HEK293 (cell line): ENCODE results near the gene NDUFA3.

Experiments used
- BCL11B ChIP-seq: fragments of 450-650 bp; formaldehyde crosslinking; IDR thresholded peaks from 2 replicates; pipeline ENCODE4 v1.5.1; 2016; ENCODE audit warnings: low read depth, missing biosample characterization, missing genetic modification characterization
- GLI4 ChIP-seq: fragments of 450-650 bp; formaldehyde crosslinking; IDR thresholded peaks from 2 replicates; pipeline ENCODE4 v1.5.1; 2016; ENCODE audit warnings: missing biosample characterization, missing genetic modification characterization
- GLIS2 ChIP-seq: fragments of 450-650 bp; formaldehyde crosslinking; IDR thresholded peaks from 2 replicates; pipeline ENCODE4 v1.5.1; 2016; ENCODE audit warnings: missing biosample characterization, missing genetic modification characterization
- HOXC10 ChIP-seq: sonication (generic); formaldehyde crosslinking; IDR thresholded peaks from 2 replicates; pipeline ENCODE4 v1.8.1; 2023; ENCODE audit warnings: mild to moderate bottlenecking, missing genetic modification reagents
- SCRT2 ChIP-seq: fragments of 450-650 bp; formaldehyde crosslinking; IDR thresholded peaks from 2 replicates; pipeline ENCODE4 v1.5.1; 2016; ENCODE audit warnings: missing biosample characterization, missing genetic modification characterization
- ZBTB11 ChIP-seq: fragments of 450-650 bp; formaldehyde crosslinking; conservative IDR thresholded peaks from 2 replicates; pipeline ENCODE4 v1.5.1; 2016; ENCODE audit warnings: low read depth, missing biosample characterization, missing genetic modification characterization
- ZBTB26 ChIP-seq: fragments of 450-650 bp; formaldehyde crosslinking; optimal IDR thresholded peaks from 2 replicates; pipeline ENCODE3; 2016; ENCODE audit warnings: missing biosample characterization, mild to moderate bottlenecking, missing genetic modification characterization
- ZFP41 ChIP-seq: fragments of 450-650 bp; formaldehyde crosslinking; IDR thresholded peaks from 2 replicates; pipeline ENCODE4 v1.5.1; 2016; ENCODE audit warnings: missing biosample characterization, missing genetic modification characterization, borderline replicate concordance
- ZNF214 ChIP-seq: fragments of 450-650 bp; formaldehyde crosslinking; IDR thresholded peaks from 2 replicates; pipeline ENCODE4 v1.5.1; 2017; ENCODE audit warnings: missing biosample characterization, mild to moderate bottlenecking, missing genetic modification characterization, borderline replicate concordance
- ZNF23 ChIP-seq: fragments of 450-650 bp; formaldehyde crosslinking; IDR thresholded peaks from 2 replicates; pipeline ENCODE4 v1.5.1; 2016; ENCODE audit warnings: missing biosample characterization, missing genetic modification characterization, borderline replicate concordance
- ZNF24 ChIP-seq: fragments of 450-650 bp; formaldehyde crosslinking; IDR thresholded peaks from 2 replicates; pipeline ENCODE4 v1.5.1; 2016; ENCODE audit warnings: missing biosample characterization, missing genetic modification characterization
- ZNF280D ChIP-seq: fragments of 450-650 bp; formaldehyde crosslinking; IDR thresholded peaks from 2 replicates; pipeline ENCODE4 v1.5.1; 2016; ENCODE audit warnings: missing biosample characterization, missing genetic modification characterization
- ZNF292 ChIP-seq: fragments of 450-650 bp; formaldehyde crosslinking; IDR thresholded peaks from 2 replicates; pipeline ENCODE4 v1.5.1; 2016; ENCODE audit warnings: low read depth, missing biosample characterization, missing genetic modification characterization, borderline replicate concordance
- ZNF350 ChIP-seq: fragments of 450-650 bp; formaldehyde crosslinking; IDR thresholded peaks from 2 replicates; pipeline ENCODE4 v1.5.0; 2017; ENCODE audit warnings: missing biosample characterization, mild to moderate bottlenecking, missing genetic modification characterization
- ZNF48 ChIP-seq: fragments of 450-650 bp; formaldehyde crosslinking; IDR thresholded peaks from 2 replicates; pipeline ENCODE4 v1.5.1; 2016; ENCODE audit warnings: missing biosample characterization, missing genetic modification characterization
- ZNF521 ChIP-seq: fragments of 450-650 bp; formaldehyde crosslinking; IDR thresholded peaks from 2 replicates; pipeline ENCODE4 v1.5.1; 2017; ENCODE audit warnings: missing biosample characterization, mild to moderate bottlenecking, missing genetic modification characterization
- ZNF624 ChIP-seq: fragments of 450-650 bp; formaldehyde crosslinking; IDR thresholded peaks from 2 replicates; pipeline ENCODE4 v1.5.1; 2017; ENCODE audit warnings: missing biosample characterization, missing genetic modification characterization
- ZNF629 ChIP-seq: fragments of 450-650 bp; formaldehyde crosslinking; IDR thresholded peaks from 2 replicates; pipeline ENCODE4 v1.5.1; 2017; ENCODE audit warnings: missing biosample characterization, missing genetic modification characterization
- ZNF660 ChIP-seq: fragments of 450-650 bp; IDR thresholded peaks from 2 replicates; pipeline ENCODE4 v1.5.1; 2018; ENCODE audit warnings: missing biosample characterization, mild to moderate bottlenecking, missing genetic modification characterization
- ZNF664 ChIP-seq: fragments of 450-650 bp; formaldehyde crosslinking; IDR thresholded peaks from 2 replicates; pipeline ENCODE4 v1.5.1; 2016; ENCODE audit warnings: missing biosample characterization, missing genetic modification characterization
- ZNF692 ChIP-seq: fragments of 450-650 bp; formaldehyde crosslinking; IDR thresholded peaks from 2 replicates; pipeline ENCODE4 v1.5.1; 2016; ENCODE audit warnings: missing biosample characterization, missing genetic modification characterization
- ZNF830 ChIP-seq: fragments of 450-650 bp; IDR thresholded peaks from 2 replicates; pipeline ENCODE4 v1.5.0; 2018; ENCODE audit warnings: missing biosample characterization, missing genetic modification characterization, low read depth, mild to moderate bottlenecking, moderate library complexity
- ZNF837 ChIP-seq: fragments of 450-650 bp; formaldehyde crosslinking; IDR thresholded peaks from 2 replicates; pipeline ENCODE4 v1.5.1; 2016; ENCODE audit warnings: missing biosample characterization, missing genetic modification characterization
- ZSCAN30 ChIP-seq: fragments of 450-650 bp; IDR thresholded peaks from 2 replicates; pipeline ENCODE4 v1.5.1; 2018; ENCODE audit warnings: missing biosample characterization, mild to moderate bottlenecking, missing genetic modification characterization, moderate library complexity

The NDUFA3 gene

GRCh38 chr19:54102421-54103169, at the start of gene NDUFA3 (continued):
- no peak for TF ChIP-seq ZNF521
- peak; percentile 84 for TF ChIP-seq ZSCAN30 (tag by site-specific recombination)
- TF ChIP-seq ZNF660 (tag by site-specific recombination) = 0 out of 2 replicates have a peak, but pooled peaks have one; percentile 38
- TF ChIP-seq ZNF280D (tag by site-specific recombination) = peak; percentile 9; the same call in 1 of the 2 replicates
- no peak for TF ChIP-seq ZFP41 (tag by site-specific recombination)
- TF ChIP-seq ZNF624 (tag by site-specific recombination) = no peak
- peak; percentile 39; the same call in 1 of the 2 replicates for TF ChIP-seq GLIS2 (tag by site-specific recombination)
- TF ChIP-seq ZBTB26 = peak; percentile 91
- TF ChIP-seq ZNF24 (tag by site-specific recombination) = 0 out of 2 replicates have a peak, but pooled peaks have one; percentile 34
- TF ChIP-seq HOXC10 (CRISPR knock-in tag) = 0 out of 2 replicates have a peak, but pooled peaks have one; percentile 74
- no peak for TF ChIP-seq ZNF48 (tag by site-specific recombination)
- peak; percentile 8; the same call in 1 of the 2 replicates for TF ChIP-seq ZNF664 (tag by site-specific recombination)
- TF ChIP-seq ZNF292 (tag by site-specific recombination) = no peak
- TF ChIP-seq BCL11B = peak; percentile 32; the same call in 1 of the 2 replicates
- no peak for TF ChIP-seq ZNF830 (tag by site-specific recombination)
- peak; percentile 48; the same call in 1 of the 2 replicates for TF ChIP-seq ZBTB11
- no peak for TF ChIP-seq ZNF350 (tag by site-specific recombination)
- no peak for TF ChIP-seq ZNF23 (tag by site-specific recombination)
- TF ChIP-seq ZNF692 (tag by site-specific recombination) = no peak
- TF ChIP-seq ZNF837 = no peak
- TF ChIP-seq SCRT2 (tag by site-specific recombination) = no peak
- TF ChIP-seq ZNF629 (tag by site-specific recombination) = no peak
- TF ChIP-seq GLI4 (tag by site-specific recombination) = peak; percentile 74; the same call in 1 of the 2 replicates
- no peak for TF ChIP-seq ZNF214 (tag by site-specific recombination)
